D721Med (cell line): Measurements from ENCODE around the gene ADAMTS17.

ENCODE experiments used
- DNase-seq: peaks from one replicate; pipeline ENCODE4 v3.0.0; 2011; ENCODE audit warnings: low spot score; ENCODE audit not compliant: insufficient read length
- FAIRE-seq: peaks from 2 replicates; lab custom pipeline; 2011; peaks lifted over from hg19 to GRCh38; lab: Jason Lieb, UNC
- CTCF ChIP-seq: IDR thresholded peaks from 2 replicates; pipeline ENCODE4 v1.5.1; 2012; ENCODE audit warnings: mild to moderate bottlenecking, control low read depth; ENCODE audit not compliant: insufficient read depth; ENCODE audit errors: missing control alignments

The ADAMTS17 gene

GRCh38 chr15:100167884-100168375 is 173.8 kb downstream of the ADAMTS17 start:
- TF ChIP-seq CTCF = no peak
- FAIRE-seq (no peak), DNase-seq (no peak)

- TF ChIP-seq CTCF = no peak
- no peak for FAIRE-seq
- no peak for DNase-seq
Measured at GRCh38 chr15:100166313-100166712, 175.5 kb downstream of the ADAMTS17 start.

GRCh38 chr15:100163961-100164360 is 177.8 kb downstream of the ADAMTS17 start:
- DNase-seq (no peak), FAIRE-seq (no peak)
- no peak for TF ChIP-seq CTCF

- FAIRE-seq (no peak), DNase-seq (no peak)
- no peak for TF ChIP-seq CTCF
Measured at GRCh38 chr15:100160953-100161352, 180.8 kb downstream of the ADAMTS17 start.

GRCh38 chr15:100159436-100159835 is 182.3 kb downstream of the ADAMTS17 start:
- DNase-seq (no peak), FAIRE-seq (no peak)
- TF ChIP-seq CTCF = no peak

- DNase-seq = no peak
- no peak for TF ChIP-seq CTCF
- no peak for FAIRE-seq
Measured at GRCh38 chr15:100158356-100158755, 183.4 kb downstream of the ADAMTS17 start.

- no peak for DNase-seq
- TF ChIP-seq CTCF = no peak
- FAIRE-seq = no peak
Measured at GRCh38 chr15:100156201-100156600, 185.6 kb downstream of the ADAMTS17 start.
